Lower lobe of right lung (tissue), 2 donors: ENCODE measurements around the gene CUL3. TPM values are rescaled to one million over a fixed set of nuclear protein-coding genes. Genes with fewer than 3 reads are reported as not detected.

Source experiments
- ATAC-seq, 2 donors: fragments of 200-7000 bp; cut with Tn5 transposase; one replicate each; pipeline ENCODE4 v1.9.1; 2020 to 2022; ENCODE audit warnings: mild to moderate bottlenecking in 2 of 2, moderate library complexity in 2 of 2
- DNase-seq: peaks from one replicate; pipeline ENCODE4 v3.0.0-alpha.2; 2020
- H3K27ac ChIP-seq: fragments of 200-600 bp; one replicate; pipeline ENCODE4 v1.8.0; 2022
- H3K27me3 ChIP-seq: fragments of 200-600 bp; one replicate; pipeline ENCODE4 v1.8.0; 2022; ENCODE audit warnings: low read depth
- H3K36me3 ChIP-seq: fragments of 200-600 bp; one replicate; pipeline ENCODE4 v1.8.0; 2022; ENCODE audit warnings: mild to moderate bottlenecking
- H3K4me1 ChIP-seq: fragments of 200-600 bp; one replicate; pipeline ENCODE4 v1.8.0; 2022
- H3K4me3 ChIP-seq: fragments of 200-600 bp; one replicate; pipeline ENCODE4 v1.8.0; 2022; ENCODE audit warnings: mild to moderate bottlenecking
- H3K9me3 ChIP-seq: fragments of 200-600 bp; one replicate; pipeline ENCODE4 v1.8.0; 2022
- CTCF ChIP-seq: fragments of 200-600 bp; IDR thresholded peaks from one replicate; pipeline ENCODE4 v1.8.0; 2022; ENCODE audit warnings: antibody characterized with exemption, mild to moderate bottlenecking
- intact Hi-C: fragments of 100-400 bp; cut with DNase I; formaldehyde crosslinking; loops from one replicate; pipeline ENCODE4 v1.11.0; 2022
- total RNA-seq: library from RNA; stranded (reverse); fragmentation: NEBNext Ultra II Directional; extraction: Animal tissue kit (Norgen Biotek cat#: 25700); gene quantifications from one replicate; pipeline ENCODE4 v1.2.1, GENCODE V29; 2021
- donor health status: DM: no; HTN: yes; CAD: no; lungs with severe emphysema.

CUL3 gene
- total RNA-seq, 1 donor from 2014 or later: 79.2 TPM

- ATAC-seq (no peak), DNase-seq (no peak)
- H3K27ac ChIP-seq: no peak overlapping the region
- no peaks in the 10 kb centered on the region for H3K27me3 ChIP-seq
- intact Hi-C loops: no loop called here
- no peak overlapping the region for H3K4me3 ChIP-seq
- no peaks in the 10 kb centered on the region for H3K36me3 ChIP-seq
- no peaks in the 10 kb centered on the region for H3K9me3 ChIP-seq
- peaks cover 33% of the 10 kb centered on the region for H3K4me1 ChIP-seq
- no peak for TF ChIP-seq CTCF
These were observed 23.7 kb downstream of the CUL3 start for GRCh38 chr2:224561234-224562005.

DNA sequence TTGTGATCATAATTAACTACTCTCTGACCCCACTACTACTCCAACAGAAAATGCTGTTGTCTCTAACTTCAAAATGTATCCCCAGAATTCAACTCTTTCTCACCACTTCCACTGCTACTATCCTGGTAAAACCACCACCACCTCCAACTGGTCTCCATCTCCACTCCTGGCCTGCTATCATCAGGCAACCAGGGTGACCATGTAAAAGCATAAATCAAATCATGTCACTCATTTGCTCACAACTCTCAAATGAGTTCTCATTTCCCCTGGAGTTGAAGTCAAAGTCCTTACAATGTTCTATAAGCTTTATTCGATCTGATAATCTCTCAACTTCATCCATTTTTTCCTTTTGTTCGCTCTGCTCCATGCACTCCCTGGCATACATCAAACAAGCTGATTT lies 24.6 kb downstream of the CUL3 start:
- Histone ChIP-seq H3K27me3 (no peaks in the 10 kb centered on the region), H3K9me3 (no peaks in the 10 kb centered on the region), H3K27ac (no peak overlapping the region), H3K4me1 (peaks cover 33% of the 10 kb centered on the region), H3K36me3 (no peaks in the 10 kb centered on the region), H3K4me3 (no peak overlapping the region)
- DNase-seq (no peak), ATAC-seq (no peak)
- TF ChIP-seq CTCF: no peak
- intact Hi-C loops: no loop called here

DNA sequence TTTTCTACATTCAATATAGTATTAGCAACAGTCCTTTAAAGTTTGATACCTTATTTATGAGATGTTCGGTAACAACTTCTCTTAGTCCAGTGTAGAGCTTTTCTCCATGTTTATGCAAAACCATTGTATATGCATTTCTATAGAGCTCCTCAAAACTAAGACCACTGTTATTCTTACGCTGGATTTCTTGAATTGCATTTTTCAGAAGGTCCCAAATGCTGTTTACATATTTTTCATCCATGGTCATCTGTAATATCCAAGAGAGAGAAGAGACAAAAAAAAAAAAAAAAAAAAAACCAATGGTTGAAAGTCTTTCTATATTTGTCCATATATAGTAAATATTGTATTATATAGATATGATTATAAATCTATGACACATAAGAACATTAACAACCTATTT lies 27.6 kb downstream of the CUL3 start:
- no peak for TF ChIP-seq CTCF
- Histone ChIP-seq H3K9me3 (no peaks in the 10 kb centered on the region), H3K27ac (no peak overlapping the region), H3K4me1 (peaks cover 15% of the 10 kb centered on the region), H3K4me3 (no peak overlapping the region), H3K36me3 (no peaks in the 10 kb centered on the region), H3K27me3 (no peaks in the 10 kb centered on the region)
- intact Hi-C loops: no loop called here
- DNase-seq (no peak), ATAC-seq (no peak)

DNA sequence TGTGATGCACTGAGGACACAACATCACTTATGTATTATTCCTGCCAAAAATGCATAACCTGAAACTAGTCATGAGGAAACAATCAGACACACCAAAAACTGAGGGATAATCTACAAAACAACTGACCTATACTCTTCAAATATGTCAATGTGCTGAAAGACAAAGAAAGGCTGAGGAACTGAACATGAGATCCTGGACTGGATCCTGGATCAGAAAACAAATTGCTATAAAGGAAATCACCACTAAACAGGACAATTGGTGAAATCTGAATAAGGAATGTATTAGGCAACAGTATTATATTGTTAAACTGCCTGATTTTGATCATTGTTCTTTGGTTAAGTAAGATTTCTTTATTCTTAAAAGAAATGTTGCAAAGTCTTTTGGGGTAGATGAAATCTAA lies 28.8 kb downstream of the CUL3 start:
- H3K36me3 ChIP-seq: no peaks in the 10 kb centered on the region
- DNase-seq: no peak
- H3K4me1 ChIP-seq: peaks cover 9% of the 10 kb centered on the region
- no peak for ATAC-seq
- no peak overlapping the region for H3K27ac ChIP-seq
- no peak overlapping the region for H3K4me3 ChIP-seq
- no peaks in the 10 kb centered on the region for H3K9me3 ChIP-seq
- intact Hi-C loops: no loop called here
- TF ChIP-seq CTCF: no peak
- no peaks in the 10 kb centered on the region for H3K27me3 ChIP-seq

DNA sequence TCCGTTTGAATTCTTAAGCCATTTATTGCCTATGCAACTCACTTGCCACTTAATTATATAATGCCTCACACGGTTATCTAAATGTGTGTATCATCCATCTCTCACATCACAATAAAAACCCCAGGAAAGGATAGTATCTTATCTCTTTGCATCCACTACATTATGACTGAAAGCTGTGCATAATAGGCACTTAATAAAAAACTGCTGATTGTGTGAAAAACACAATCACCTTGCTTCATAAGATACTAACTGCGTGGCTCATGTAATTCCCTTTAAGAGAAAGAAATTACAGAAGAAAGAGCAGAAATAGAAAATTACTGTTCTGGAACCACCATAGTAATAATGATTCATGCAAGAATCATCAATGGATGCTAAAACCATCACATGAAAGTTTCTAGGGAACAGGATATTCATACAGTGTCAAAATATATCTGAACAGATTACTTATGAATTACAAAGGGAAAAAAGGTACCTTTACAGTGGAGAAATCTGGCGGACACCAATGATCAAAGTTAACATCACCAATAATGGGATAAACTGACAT lies 29.3 kb downstream of the CUL3 start:
- Histone ChIP-seq H3K9me3 (no peaks in the 10 kb centered on the region), H3K4me3 (no peak overlapping the region), H3K4me1 (peaks cover 4% of the 10 kb centered on the region), H3K36me3 (no peaks in the 10 kb centered on the region), H3K27ac (no peak overlapping the region), H3K27me3 (no peaks in the 10 kb centered on the region)
- intact Hi-C loops: no loop called here
- DNase-seq (no peak), ATAC-seq (no peak)
- TF ChIP-seq CTCF: no peak
